Gastroesophageal sphincter (tissue), 4 donors: Measurements from ENCODE around the gene DNAJC12. TPM values are rescaled to one million over a fixed set of nuclear protein-coding genes. Genes with fewer than 3 reads are reported as not detected.

Experiments
- ATAC-seq: fragments of 150-250 bp; one replicate; pipeline ENCODE4 v1.9.1; 2016; ENCODE audit warnings: mild to moderate bottlenecking, moderate library complexity
- H3K27ac ChIP-seq, 4 donors: fragments of 200-600 bp; sonication (generic) in 3 of 4; 1 replicate in 3 of 4; 2 replicates in 1 of 4; pipeline ENCODE4 v1.5.1; 2016 to 2019
- H3K27me3 ChIP-seq: fragments of 200-600 bp; sonication (generic); one replicate; pipeline ENCODE4 v1.5.1; 2019
- H3K36me3 ChIP-seq, 2 donors: fragments of 200-600 bp; sonication (generic); one replicate each; pipeline ENCODE4 v1.5.1; 2019; ENCODE audit warnings: control low read depth in 1 of 2
- H3K4me1 ChIP-seq, 3 donors: fragments of 200-600 bp; sonication (generic); 1 replicate in 2 of 3; 2 replicates in 1 of 3; pipeline ENCODE4 v1.5.1; 2016 to 2019; ENCODE audit warnings: control low read depth in 2 of 3
- H3K4me3 ChIP-seq, 2 donors: fragments of 200-600 bp; sonication (generic); one replicate each; pipeline ENCODE4 v1.5.1; 2019; ENCODE audit warnings: mild to moderate bottlenecking in 1 of 2, moderate library complexity in 1 of 2
- H3K9me3 ChIP-seq, 3 donors: fragments of 200-600 bp; sonication (generic); one replicate each; pipeline ENCODE4 v1.5.1; 2017 to 2019; ENCODE audit warnings: control low read depth in 2 of 3
- CTCF ChIP-seq, 4 experiments: fragments of 200-600 bp in 2 of 4; fragments of 450-650 bp in 2 of 4; sonication (generic) in 1 of 4; IDR thresholded peaks; one replicate each; pipeline ENCODE4 v1.5.1; 2017 to 2019; ENCODE audit warnings: antibody characterized with exemption in 4 of 4, mild to moderate bottlenecking in 2 of 4, moderate library complexity in 2 of 4
- EP300 ChIP-seq: sonication (generic); formaldehyde crosslinking; IDR thresholded peaks from one replicate; pipeline ENCODE4 v1.6.1; 2017; ENCODE audit warnings: antibody characterized with exemption, mild to moderate bottlenecking
- POLR2A ChIP-seq, 2 donors: fragments of 450-650 bp; IDR thresholded peaks; one replicate each; pipeline ENCODE4 v1.6.1; 2017; ENCODE audit warnings: antibody characterized with exemption in 2 of 2, mild to moderate bottlenecking in 2 of 2, moderate library complexity in 1 of 2
- POLR2AphosphoS5 ChIP-seq: sonication (generic); formaldehyde crosslinking; IDR thresholded peaks from one replicate; pipeline ENCODE4 v1.6.1; 2017; ENCODE audit warnings: antibody characterized with exemption
- WGBS, 2 donors: methylation state at CpG; one replicate each; pipeline ENCODE4 v1.1.5; 2018; ENCODE audit warnings: low coverage in 1 of 2; 5-methylcytosine and 5-hydroxymethylcytosine counted together
- total RNA-seq, 4 donors: library from RNA; depleted of rRNA; stranded (reverse); fragments of >200 nt; gene quantifications; one replicate each; pipeline ENCODE4 v1.1.0, GENCODE V29; 2016

Gene DNAJC12
- 1 to 10 TPM; 2.5 to 4.6 (median 3.3) TPM for total RNA-seq

- ATAC-seq, result peak; percentile 85
Observed at GRCh38 chr10:67837541-67838314, at the start of gene DNAJC12. TSS of gene DNAJC12 (minus strand) at chr10:67838188. CDS start at chr10:67838011, 177 bp downstream.

GRCh38 chr10:67884842-67885670 is 47.1 kb upstream of the DNAJC12 start:
- Histone ChIP-seq H3K4me3 (peak overlapping the region; percentile 79 to 91), H3K4me1 (peaks cover 0 to 51% (median 8%) of the 10 kb centered on the region in 3 donors), H3K27ac (peak overlapping the region; percentile 93 to 99 (median 97)), H3K9me3 (no peaks in the 10 kb centered on the region), H3K36me3 (peaks cover 0 to 34% of the 10 kb centered on the region in 2 donors), H3K27me3 (no peaks in the 10 kb centered on the region)
- no peak for TF ChIP-seq EP300
- TF ChIP-seq CTCF (IDR thresholded peaks at IDR 0.05), result peak in 2 of 4 experiments; percentile 2 to 15
- TF ChIP-seq POLR2A (IDR thresholded peaks at IDR 0.05), result peak in 1 of 2 donors; percentile 27
- TF ChIP-seq POLR2AphosphoS5, result peak; percentile 51
- ATAC-seq, result peak; percentile 75
- WGBS, 2 donors, result 0% methylated on average over 19 to 25 of the region's 73 CpGs

More at GRCh38 chr10:67837541-67838314, at the start of gene DNAJC12:
- Histone ChIP-seq H3K4me3 (peak within 1 kb of the TSS; percentile 28 to 36), H3K9me3 (no peaks in the 10 kb centered on the region), H3K27ac (peak within 1 kb of the TSS in 3 of 4 donors; percentile 10 to 47 (median 22)), H3K27me3 (no peaks in the 10 kb centered on the region), H3K36me3 (no peaks in the 10 kb centered on the region), H3K4me1 (peaks cover 0 to 17% (median 0%) of the 10 kb centered on the region in 3 donors)
- WGBS, 2 donors, result 8 to 30% methylated on average over 5 of the region's 5 CpGs
- no peak for TF ChIP-seq POLR2A (IDR thresholded peaks at IDR 0.05)
- no peak for TF ChIP-seq EP300
- TF ChIP-seq POLR2AphosphoS5, result no peak
- no peak for TF ChIP-seq CTCF (IDR thresholded peaks at IDR 0.05)

GRCh38 chr10:67884313-67884841 is 46.4 kb upstream of the DNAJC12 start, which contains the start of gene SIRT1:
TSS of gene SIRT1 (plus strand) at chr10:67884656. CDS start at chr10:67884722, 66 bp downstream.
- peak; percentile 95 for ATAC-seq
- H3K4me3 ChIP-seq, result peak within 1 kb of the TSS; percentile 79 to 91
- H3K36me3 ChIP-seq, result peaks cover 0 to 27% of the 10 kb centered on the region in 2 donors
- peak; percentile 95 to 97 for TF ChIP-seq POLR2A (IDR thresholded peaks at IDR 0.05)
- TF ChIP-seq POLR2AphosphoS5, result peak; percentile 98
- no peak for TF ChIP-seq EP300
- peak in 1 of 4 experiments; percentile 10 for TF ChIP-seq CTCF (IDR thresholded peaks at IDR 0.05)
- peaks cover 0 to 44% (median 8%) of the 10 kb centered on the region in 3 donors for H3K4me1 ChIP-seq
- no peaks in the 10 kb centered on the region for H3K27me3 ChIP-seq
- 0% methylated on average over 1 of the region's 62 CpGs; no CpG with 5 or more reads in 1 of the 2 donors for WGBS, 2 donors
- no peaks in the 10 kb centered on the region for H3K9me3 ChIP-seq
- H3K27ac ChIP-seq, result peak within 1 kb of the TSS; percentile 93 to 99 (median 97)

GRCh38 chr10:67883710-67884312 is 45.8 kb upstream of the DNAJC12 start:
- H3K27ac ChIP-seq, result peak overlapping the region; percentile 93 to 99 (median 97)
- peak overlapping the region; percentile 79 to 91 for H3K4me3 ChIP-seq
- peaks cover 0 to 21% of the 10 kb centered on the region in 2 donors for H3K36me3 ChIP-seq
- ATAC-seq, result no peak
- no peaks in the 10 kb centered on the region for H3K27me3 ChIP-seq
- TF ChIP-seq EP300 (no peak), CTCF (IDR thresholded peaks at IDR 0.05) (no peak), POLR2A (IDR thresholded peaks at IDR 0.05) (no peak), POLR2AphosphoS5 (no peak)
- peaks cover 0 to 38% (median 8%) of the 10 kb centered on the region in 3 donors for H3K4me1 ChIP-seq
- no peaks in the 10 kb centered on the region for H3K9me3 ChIP-seq
- 10 to 13% methylated on average over 11 to 13 of the region's 13 CpGs for WGBS, 2 donors
